ENCODE measurements around the gene PIN1. TPM values are rescaled to one million over a fixed set of nuclear protein-coding genes. Genes with fewer than 3 reads are reported as not detected.

The PIN1 gene
- polyA plus RNA-seq, 1 experiment = 33.6 TPM

GRCh38 chr19:9806803-9807202 is 28.3 kb upstream of the PIN1 start:
- Histone ChIP-seq H3K4me3 (ENCODE audit: low read depth, low read length) (no peak overlapping the region), H3K9me3 (ENCODE audit: control insufficient read depth, insufficient read depth, low read length) (no peaks in the 10 kb centered on the region), H3K27ac (ENCODE audit: low read depth, low read length) (no peak overlapping the region), H3K27me3 (ENCODE audit: control insufficient read depth, insufficient read depth, low read length) (no peaks in the 10 kb centered on the region)
- POLR2A ChIA-PET = interaction anchor here (0.8 kb wide), 1 partner anchor 12 kb away, joined by 3 read pairs; the partner anchor contains the start of gene FBXL12
- TF ChIP-seq CTCF (IDR thresholded peaks at IDR 0.05; ENCODE audit: low read depth, low read length) = no peak
- CTCF ChIA-PET = interaction anchor here (0.6 to 1.6 kb wide), 4 partner anchors 10 to 1226 kb away, joined by 3 to 5 read pairs (median 4); no protein-coding TSS in a partner anchor
- DNase-seq (ENCODE audit: low read depth, low spot score) = no peak

DNA sequence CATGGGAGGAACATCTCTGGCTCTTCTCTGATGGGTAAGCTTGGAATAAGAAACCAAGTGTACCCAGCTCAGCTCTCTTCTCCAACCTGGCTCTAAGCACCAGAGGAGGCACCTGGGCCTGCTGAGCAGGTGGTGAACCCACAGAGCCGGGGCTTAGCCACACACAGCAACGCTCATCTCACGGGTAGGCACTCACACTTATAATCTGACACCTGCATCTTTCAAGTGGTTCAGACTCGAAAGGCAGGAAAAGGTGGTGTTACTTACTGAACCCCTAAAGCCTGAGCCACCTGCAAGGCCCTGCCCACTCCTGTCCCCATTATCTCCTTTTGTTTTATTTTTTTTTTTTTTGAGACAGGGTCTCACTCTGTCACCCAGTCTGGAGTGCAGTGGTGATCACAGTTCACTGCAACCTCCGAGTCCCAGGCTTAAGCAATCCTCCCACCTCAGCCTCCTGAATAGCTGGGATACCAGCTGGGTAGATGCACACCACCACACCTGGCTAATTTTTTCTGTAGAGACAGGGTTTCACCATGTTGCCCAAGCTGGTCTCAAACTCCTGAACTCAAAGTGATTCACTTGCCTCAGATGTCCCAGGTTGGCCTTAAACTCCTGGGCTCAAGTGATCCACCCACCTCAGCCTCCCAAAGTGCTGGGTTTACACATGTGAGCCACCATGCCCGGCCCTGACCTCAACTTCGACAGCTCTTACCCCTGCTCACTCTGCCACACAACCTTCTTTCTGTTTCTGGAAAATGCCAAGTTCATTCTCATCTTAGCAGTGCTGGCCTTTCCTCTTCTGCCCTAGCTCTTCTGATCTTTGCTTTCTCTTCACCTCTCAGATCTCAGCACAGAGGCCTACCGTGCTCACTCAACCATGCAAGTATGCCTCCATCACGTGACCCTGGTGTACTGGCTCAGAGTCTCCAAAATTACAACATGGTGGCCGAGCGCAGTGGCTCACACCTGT is 26.0 kb upstream of the PIN1 start:
- ChIA-PET CTCF (interaction anchor here (0.9 kb wide), 1 partner anchor 184 kb away, joined by 3 read pairs; no protein-coding TSS in a partner anchor), POLR2A (interaction anchor here (1.0 kb wide), 1 partner anchor 10 kb away, joined by 3 read pairs; the partner anchor contains the start of gene FBXL12)
- H3K4me3 ChIP-seq (ENCODE audit: low read depth, low read length) = no peak overlapping the region
- H3K9me3 ChIP-seq (ENCODE audit: control insufficient read depth, insufficient read depth, low read length) = no peaks in the 10 kb centered on the region
- DNase-seq (ENCODE audit: low read depth, low spot score) = no peak
- no peak for TF ChIP-seq CTCF (IDR thresholded peaks at IDR 0.05; ENCODE audit: low read depth, low read length)
- no peak overlapping the region for H3K27ac ChIP-seq (ENCODE audit: low read depth, low read length)
- H3K27me3 ChIP-seq (ENCODE audit: control insufficient read depth, insufficient read depth, low read length) = no peaks in the 10 kb centered on the region

- Histone ChIP-seq H3K27ac (ENCODE audit: low read depth, low read length) (no peak overlapping the region), H3K27me3 (ENCODE audit: control insufficient read depth, insufficient read depth, low read length) (no peaks in the 10 kb centered on the region), H3K4me3 (ENCODE audit: low read depth, low read length) (no peak overlapping the region), H3K9me3 (ENCODE audit: control insufficient read depth, insufficient read depth, low read length) (peaks cover 5% of the 10 kb centered on the region; the same call in 1 of the 2 replicates)
- TF ChIP-seq CTCF (IDR thresholded peaks at IDR 0.05; ENCODE audit: low read depth, low read length) = no peak
- ChIA-PET POLR2A (no interaction called here), CTCF (no interaction called here)
- no peak for DNase-seq (ENCODE audit: low read depth, low spot score)
Measured at GRCh38 chr19:9811139-9811538, 24.0 kb upstream of the PIN1 start.

DNA sequence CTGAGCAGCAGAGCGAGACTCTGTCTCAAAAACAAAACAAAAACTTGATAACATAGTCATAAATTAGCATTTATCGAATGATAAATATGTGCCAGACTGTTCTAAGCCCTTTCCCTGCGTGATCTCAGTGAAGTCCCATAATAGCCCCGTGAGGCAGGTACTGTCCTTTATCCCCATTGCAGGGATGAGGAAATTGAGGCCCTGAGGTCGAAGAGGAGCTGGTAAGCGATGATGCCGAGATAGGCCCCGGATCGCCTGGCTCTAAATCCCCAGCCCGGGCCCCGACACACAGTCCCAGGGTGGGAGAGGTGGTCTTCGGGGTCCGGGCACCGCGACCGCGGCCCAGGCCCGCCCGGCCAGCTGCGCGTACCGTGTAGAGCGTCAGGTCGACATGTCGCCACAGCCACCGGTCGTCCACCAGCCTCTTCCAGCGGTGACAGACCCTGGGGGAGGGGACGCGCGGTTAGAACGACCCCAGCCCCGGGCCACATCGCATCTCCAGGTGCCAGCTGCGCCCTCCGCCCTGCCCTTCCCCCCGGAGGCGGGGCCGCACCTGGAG is 16.9 kb upstream of the PIN1 start:
- TF ChIP-seq CTCF (IDR thresholded peaks at IDR 0.05; ENCODE audit: low read depth, low read length) = no peak
- DNase-seq (ENCODE audit: low read depth, low spot score) = no peak
- Histone ChIP-seq H3K27me3 (ENCODE audit: control insufficient read depth, insufficient read depth, low read length) (no peaks in the 10 kb centered on the region), H3K9me3 (ENCODE audit: control insufficient read depth, insufficient read depth, low read length) (peaks cover 12% of the 10 kb centered on the region; the same call in 1 of the 2 replicates), H3K27ac (ENCODE audit: low read depth, low read length) (peak overlapping the region; percentile 96), H3K4me3 (ENCODE audit: low read depth, low read length) (peak overlapping the region; percentile 99)
- ChIA-PET POLR2A (interaction anchor here (0.6 to 1.0 kb wide), 6 partner anchors 10 to 1428 kb away, joined by 3 to 8 read pairs (median 4); partner anchors contain the start of genes RAB11B and UBL5), CTCF (no interaction called here)
